Thoracic aorta (tissue), 2 donors: ENCODE measurements around the gene ZNF367. TPM values are rescaled to one million over a fixed set of nuclear protein-coding genes. Genes with fewer than 3 reads are reported as not detected.

Experiments used
- ATAC-seq: fragments of 150-250 bp; one replicate; pipeline ENCODE4 v1.8.0; 2017; ENCODE audit warnings: low read depth; ENCODE audit not compliant: insufficient number of reproducible peaks, low FRiP score
- DNase-seq: peaks from one replicate; pipeline ENCODE4 v3.0.0-alpha.2; 2020; ENCODE audit warnings: low spot score
- H3K27ac ChIP-seq, 2 donors: fragments of 200-600 bp; sonication (generic); 1 replicate in 1 of 2; 2 replicates in 1 of 2; pipeline ENCODE4 v1.5.1; 2016; ENCODE audit warnings: mild to moderate bottlenecking in 2 of 2, moderate library complexity in 2 of 2
- H3K27me3 ChIP-seq: fragments of 200-600 bp; sonication (generic); replicated peaks from 2 replicates; pipeline ENCODE4 v1.6.0; 2016; ENCODE audit warnings: mild to moderate bottlenecking; ENCODE audit not compliant: insufficient read depth
- H3K36me3 ChIP-seq: fragments of 200-600 bp; sonication (generic); one replicate; pipeline ENCODE4 v1.5.1; 2016
- H3K4me1 ChIP-seq, 2 donors: fragments of 200-600 bp; sonication (generic); 1 replicate in 1 of 2; 2 replicates in 1 of 2; pipeline versions ENCODE4 v1.5.1 to v1.6.0; 2016; ENCODE audit warnings: low read depth in 2 of 2, mild to moderate bottlenecking in 1 of 2; ENCODE audit not compliant: control insufficient read depth in 1 of 2
- H3K4me3 ChIP-seq: fragments of 200-600 bp; sonication (generic); 2 replicates; pipeline ENCODE4 v1.5.1; 2016; ENCODE audit warnings: mild to moderate bottlenecking
- H3K9me3 ChIP-seq: fragments of 200-600 bp; sonication (generic); 2 replicates; pipeline ENCODE4 v1.5.1; 2016
- total RNA-seq, 2 donors: library from RNA; depleted of rRNA; stranded (reverse); fragments of >200 nt; gene quantifications; one replicate each; pipeline versions ENCODE4 v1.1.0 to v1.2.3, GENCODE V29; 2016
- TF ChIP-seq, protein P1 (sequence below): fragments of 200-600 bp; sonication (generic); IDR thresholded peaks from one replicate; pipeline ENCODE4 v1.5.1; 2019; ENCODE audit warnings: antibody characterized with exemption

ZNF367 gene
- total RNA-seq, 2 donors from 2014 or later = 1.3 to 2.6 TPM

DNA sequence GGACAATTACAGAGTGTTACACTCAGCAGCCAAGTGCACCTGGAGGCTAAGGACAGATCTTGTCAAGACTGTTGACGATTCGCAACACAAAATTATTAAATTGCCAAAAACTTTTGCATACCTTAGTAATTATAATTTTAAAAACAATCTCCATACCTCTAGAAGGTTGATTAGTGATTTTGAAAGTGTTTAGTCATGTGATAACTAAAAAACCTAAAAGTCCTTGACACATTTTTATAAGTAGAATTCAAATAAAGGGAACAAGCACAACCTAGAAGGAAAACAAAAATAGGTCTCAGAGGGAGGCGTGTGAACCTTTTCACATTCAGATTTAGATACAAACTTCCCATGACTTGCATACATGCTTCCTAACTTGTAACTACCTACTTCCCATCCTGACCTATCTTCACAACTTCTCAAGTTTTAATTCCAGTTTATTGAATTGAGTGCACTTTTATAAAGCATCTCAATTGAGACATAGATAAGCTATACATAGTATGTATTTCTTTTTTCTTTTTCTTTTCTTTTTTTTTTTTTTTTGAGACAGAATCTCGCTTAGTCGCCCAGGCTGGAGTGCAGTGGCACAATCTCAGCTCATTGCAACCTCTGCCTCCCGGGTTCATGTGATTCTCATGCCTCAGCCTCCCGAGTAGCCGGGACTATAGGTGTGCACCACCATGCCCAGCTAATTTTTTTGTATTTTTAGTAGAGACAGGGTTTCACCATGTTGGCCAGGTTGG lies 5.8 kb downstream of the ZNF367 start:
- ATAC-seq = no peak

GRCh38 chr9:96411129-96411838 lies 6.9 kb downstream of the ZNF367 start:
- Histone ChIP-seq H3K27me3 (no peaks in the 10 kb centered on the region), H3K27ac (no peak overlapping the region), H3K36me3 (no peaks in the 10 kb centered on the region), H3K4me3 (no peak overlapping the region), H3K9me3 (no peaks in the 10 kb centered on the region), H3K4me1 (no peaks in the 10 kb centered on the region)
- no peak for DNase-seq
- ATAC-seq = no peak
- TF ChIP-seq, protein P1, sequence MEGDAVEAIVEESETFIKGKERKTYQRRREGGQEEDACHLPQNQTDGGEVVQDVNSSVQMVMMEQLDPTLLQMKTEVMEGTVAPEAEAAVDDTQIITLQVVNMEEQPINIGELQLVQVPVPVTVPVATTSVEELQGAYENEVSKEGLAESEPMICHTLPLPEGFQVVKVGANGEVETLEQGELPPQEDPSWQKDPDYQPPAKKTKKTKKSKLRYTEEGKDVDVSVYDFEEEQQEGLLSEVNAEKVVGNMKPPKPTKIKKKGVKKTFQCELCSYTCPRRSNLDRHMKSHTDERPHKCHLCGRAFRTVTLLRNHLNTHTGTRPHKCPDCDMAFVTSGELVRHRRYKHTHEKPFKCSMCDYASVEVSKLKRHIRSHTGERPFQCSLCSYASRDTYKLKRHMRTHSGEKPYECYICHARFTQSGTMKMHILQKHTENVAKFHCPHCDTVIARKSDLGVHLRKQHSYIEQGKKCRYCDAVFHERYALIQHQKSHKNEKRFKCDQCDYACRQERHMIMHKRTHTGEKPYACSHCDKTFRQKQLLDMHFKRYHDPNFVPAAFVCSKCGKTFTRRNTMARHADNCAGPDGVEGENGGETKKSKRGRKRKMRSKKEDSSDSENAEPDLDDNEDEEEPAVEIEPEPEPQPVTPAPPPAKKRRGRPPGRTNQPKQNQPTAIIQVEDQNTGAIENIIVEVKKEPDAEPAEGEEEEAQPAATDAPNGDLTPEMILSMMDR = no peak

More for the DNA sequence above, 5.8 kb downstream of the ZNF367 start:
- TF ChIP-seq, protein P1 = no peak
- H3K36me3 ChIP-seq = no peaks in the 10 kb centered on the region
- H3K4me3 ChIP-seq = no peak overlapping the region
- no peak overlapping the region for H3K27ac ChIP-seq
- peaks cover 5 to 6% of the 10 kb centered on the region in 2 donors for H3K4me1 ChIP-seq
- H3K27me3 ChIP-seq = no peaks in the 10 kb centered on the region
- DNase-seq = no peak
- no peaks in the 10 kb centered on the region for H3K9me3 ChIP-seq

GRCh38 chr9:96408409-96409280 lies 9.5 kb downstream of the ZNF367 start:
- H3K27ac ChIP-seq = no peak overlapping the region
- H3K4me1 ChIP-seq = no peaks in the 10 kb centered on the region
- TF ChIP-seq, protein P1 = no peak
- DNase-seq (no peak), ATAC-seq (no peak)
- H3K36me3 ChIP-seq = no peaks in the 10 kb centered on the region
- H3K9me3 ChIP-seq = no peaks in the 10 kb centered on the region
- H3K27me3 ChIP-seq = no peaks in the 10 kb centered on the region
- no peak overlapping the region for H3K4me3 ChIP-seq

DNA sequence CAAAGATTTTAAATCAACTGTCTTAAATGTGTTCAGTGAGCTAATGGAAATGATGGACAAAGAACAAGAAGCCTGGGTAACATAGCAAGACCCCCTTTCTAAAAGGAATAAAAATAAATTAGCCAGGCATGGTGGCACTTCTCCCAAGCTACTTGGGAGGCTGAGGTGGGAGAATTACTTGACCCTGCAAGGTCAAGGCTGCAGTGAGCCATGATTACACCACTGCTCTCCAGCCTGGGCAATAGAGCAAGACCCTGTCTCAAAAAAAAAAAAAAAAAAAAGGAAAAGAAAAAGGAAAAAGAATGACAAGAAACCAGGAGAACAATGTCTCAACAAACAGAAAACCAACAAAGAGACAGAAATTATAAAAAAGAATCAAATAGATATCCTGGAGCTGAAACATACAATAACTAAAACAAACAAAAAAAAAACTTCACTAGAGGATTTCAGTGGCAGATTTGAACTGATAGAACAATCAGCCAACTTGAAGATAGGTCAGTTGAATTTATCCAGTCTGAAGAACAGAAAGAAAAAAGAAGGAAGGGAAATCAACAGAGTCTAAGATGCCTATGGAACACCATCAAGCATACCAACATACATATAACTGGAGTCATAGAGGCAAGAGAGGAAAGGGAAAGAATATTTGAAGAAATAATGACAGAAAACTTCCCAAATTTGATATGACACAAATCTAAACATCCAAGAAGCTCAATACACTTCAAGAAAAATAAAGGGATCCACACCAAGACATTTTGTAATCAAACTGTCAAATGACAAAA lies 17.8 kb downstream of the ZNF367 start:
- ATAC-seq (no peak), DNase-seq (no peak)
- H3K4me1 ChIP-seq = no peaks in the 10 kb centered on the region
- no peak overlapping the region for H3K27ac ChIP-seq
- TF ChIP-seq, protein P1 = no peak
- peaks cover 7% of the 10 kb centered on the region for H3K9me3 ChIP-seq
- no peaks in the 10 kb centered on the region for H3K36me3 ChIP-seq
- H3K4me3 ChIP-seq = no peak overlapping the region
- H3K27me3 ChIP-seq = no peaks in the 10 kb centered on the region
